HG03354 (cell line): ENCODE results near the gene ACSS3.
"Not testable (repeated sequence)": the region's sequence is repeated elsewhere in the genome, so short reads cannot be mapped to it uniquely, and the experiment has no call there.

Experiments
- ATAC-seq: cut with Tn5 transposase; IDR thresholded peaks from one replicate; pipeline ENCODE4 v1.9.1; 2021; ENCODE audit warnings: mild to moderate bottlenecking; ENCODE audit not compliant: unreplicated experiment, poor library complexity, severe bottlenecking

The ACSS3 gene

GRCh38 chr12:81162391-81163136 is 84.7 kb downstream of the ACSS3 start:
- ATAC-seq = no peak

GRCh38 chr12:81164827-81165226 is 86.9 kb downstream of the ACSS3 start:
- no peak for ATAC-seq

DNA sequence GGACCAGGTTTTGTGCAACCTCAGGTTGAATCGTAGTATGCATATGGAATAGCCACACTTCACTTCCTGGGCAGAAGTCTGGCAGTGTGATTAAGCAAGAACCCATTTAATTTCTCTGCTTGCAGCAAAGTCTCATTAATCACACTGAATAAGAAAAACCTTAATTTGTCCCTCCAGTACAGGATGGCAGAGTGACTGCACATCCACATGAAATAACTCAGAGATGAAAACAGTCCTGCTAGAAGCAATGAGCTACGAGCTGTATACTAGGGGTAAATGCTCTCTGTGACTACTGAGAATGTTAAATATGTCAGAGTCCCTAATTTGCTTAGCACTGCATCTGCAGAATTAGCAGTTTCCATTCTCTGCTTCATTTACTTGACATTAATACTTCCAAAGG is 88.9 kb downstream of the ACSS3 start:
- no peak for ATAC-seq

DNA sequence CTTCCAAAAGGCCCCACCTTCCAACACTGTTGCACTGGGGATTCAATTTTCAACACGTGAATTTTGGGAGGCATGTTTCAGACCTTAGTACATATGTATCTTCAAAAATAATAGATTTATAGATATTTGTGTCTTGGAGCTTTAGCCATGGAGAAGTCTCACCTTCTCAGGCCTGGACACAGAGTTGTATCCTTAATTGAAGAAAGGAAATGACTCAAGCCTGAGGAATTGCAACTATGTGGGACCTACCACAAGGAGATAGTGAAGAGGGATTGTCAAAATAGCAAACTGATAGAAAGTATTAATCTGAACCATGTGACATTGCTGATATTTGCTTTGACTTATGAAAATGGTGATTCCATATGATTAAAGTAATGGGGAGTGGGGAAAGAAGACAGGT is 89.8 kb downstream of the ACSS3 start:
- no peak for ATAC-seq

GRCh38 chr12:81168445-81168844 is 90.6 kb downstream of the ACSS3 start:
- ATAC-seq = no peak

- ATAC-seq = no peak
Observed at GRCh38 chr12:81170072-81170471, 92.2 kb downstream of the ACSS3 start.

GRCh38 chr12:81172851-81173250 is 95.0 kb downstream of the ACSS3 start:
- ATAC-seq = no peak

DNA sequence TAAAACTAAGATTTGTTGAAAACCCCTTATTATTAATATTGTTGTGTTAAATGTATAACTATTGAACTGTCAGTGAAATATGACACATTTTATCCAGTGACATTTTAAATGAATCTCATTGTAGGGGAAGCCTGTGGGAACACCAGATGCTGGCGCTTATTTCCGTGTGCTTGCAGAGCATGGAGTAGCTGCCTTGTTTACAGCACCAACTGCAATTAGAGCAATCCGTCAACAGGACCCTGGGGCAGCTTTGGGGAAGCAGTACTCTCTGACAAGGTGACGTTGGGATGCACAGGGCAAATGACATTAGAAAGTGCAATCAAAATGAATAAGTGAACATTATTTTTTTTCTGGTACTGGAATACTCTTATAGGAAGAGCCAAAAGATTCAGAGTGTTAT is 96.8 kb downstream of the ACSS3 start:
- ATAC-seq = no peak

- no peak for ATAC-seq
Observed at GRCh38 chr12:81176796-81177195, 98.9 kb downstream of the ACSS3 start.

- no peak for ATAC-seq
Observed at GRCh38 chr12:81181691-81182090, 103.8 kb downstream of the ACSS3 start.

DNA sequence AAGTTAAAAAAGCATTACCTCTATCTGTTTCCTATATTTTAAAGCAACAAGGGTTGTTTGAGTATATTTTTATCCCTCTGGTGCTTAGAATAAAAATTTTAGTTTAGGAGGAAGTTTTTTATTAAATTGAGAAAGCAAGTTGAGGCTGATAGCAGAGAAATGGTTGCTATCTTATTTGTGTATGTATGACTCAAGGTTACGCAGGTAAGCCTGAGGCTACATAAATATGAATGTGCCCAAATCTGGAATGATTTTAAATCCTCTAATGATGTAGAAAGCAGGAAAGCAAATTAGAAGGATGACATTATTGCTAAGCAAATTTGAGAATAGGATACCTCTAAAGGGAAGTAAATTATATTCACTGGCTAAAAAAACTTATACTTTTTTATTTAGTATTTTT is 109.8 kb downstream of the ACSS3 start:
- no peak for ATAC-seq

DNA sequence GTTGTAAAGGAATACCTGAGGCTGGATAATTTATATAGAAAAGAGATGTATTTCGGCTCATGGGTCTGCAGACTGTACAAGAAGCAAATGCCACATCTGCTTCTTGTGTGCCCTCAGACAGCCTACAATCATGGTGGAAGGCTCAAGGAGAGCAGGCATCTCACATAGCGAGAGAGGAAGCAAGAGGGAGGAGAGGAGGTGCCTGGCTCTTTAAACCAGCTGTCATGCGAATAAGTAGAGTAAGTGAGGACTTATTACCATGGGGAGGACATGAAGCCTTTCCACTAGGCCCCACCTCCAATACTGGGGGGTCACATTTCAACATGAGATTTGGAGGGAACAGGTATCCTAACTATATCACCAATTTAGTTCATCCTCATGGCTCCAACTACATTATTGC is 118.7 kb downstream of the ACSS3 start:
- no peak for ATAC-seq

- ATAC-seq = not testable (repeated sequence)
Observed at GRCh38 chr12:81200561-81200960, 122.7 kb downstream of the ACSS3 start.

DNA sequence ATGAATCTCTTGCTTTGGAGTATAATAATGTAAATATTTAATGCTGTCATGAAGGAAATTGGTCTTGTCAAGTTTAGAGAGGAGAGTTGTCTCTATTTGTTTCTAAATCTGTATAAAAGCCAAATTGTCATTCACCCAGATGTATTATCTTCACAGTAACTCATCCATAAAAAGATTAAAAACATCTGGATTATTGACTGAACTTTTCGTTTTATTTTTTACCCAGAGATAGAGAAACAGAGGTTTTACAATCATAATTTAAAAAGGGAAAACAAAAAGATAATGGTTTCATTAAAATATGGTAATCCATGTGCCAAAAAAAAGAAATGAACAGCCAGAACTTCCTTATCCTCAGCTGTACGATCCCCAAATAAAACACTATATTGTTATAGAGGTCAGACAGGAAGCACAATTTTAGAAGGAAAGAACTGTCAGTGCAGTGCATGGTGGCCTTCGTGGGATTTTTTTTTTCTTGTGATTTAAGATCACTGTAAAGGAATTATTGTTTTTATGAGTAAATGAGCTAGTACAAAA is 125.9 kb downstream of the ACSS3 start:
- no peak for ATAC-seq

DNA sequence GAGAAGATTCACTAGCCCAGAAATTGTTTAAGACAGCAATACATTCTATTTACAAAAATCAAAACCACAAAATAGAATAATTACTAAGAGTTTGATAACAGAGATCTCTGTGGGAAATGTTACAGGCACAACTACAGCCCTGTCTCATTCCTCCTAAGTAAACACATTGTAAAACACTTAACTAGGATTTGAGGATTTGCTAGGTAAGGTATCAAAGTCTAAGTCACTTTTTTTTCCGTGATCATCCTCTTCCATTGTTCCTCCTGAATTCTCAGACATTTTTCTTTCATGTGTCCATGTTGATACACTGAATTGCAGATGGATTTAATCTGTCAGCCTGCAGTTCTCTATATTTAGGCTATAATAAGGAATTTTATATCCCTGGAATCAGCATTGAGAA is 127.5 kb downstream of the ACSS3 start:
- ATAC-seq = no peak

DNA sequence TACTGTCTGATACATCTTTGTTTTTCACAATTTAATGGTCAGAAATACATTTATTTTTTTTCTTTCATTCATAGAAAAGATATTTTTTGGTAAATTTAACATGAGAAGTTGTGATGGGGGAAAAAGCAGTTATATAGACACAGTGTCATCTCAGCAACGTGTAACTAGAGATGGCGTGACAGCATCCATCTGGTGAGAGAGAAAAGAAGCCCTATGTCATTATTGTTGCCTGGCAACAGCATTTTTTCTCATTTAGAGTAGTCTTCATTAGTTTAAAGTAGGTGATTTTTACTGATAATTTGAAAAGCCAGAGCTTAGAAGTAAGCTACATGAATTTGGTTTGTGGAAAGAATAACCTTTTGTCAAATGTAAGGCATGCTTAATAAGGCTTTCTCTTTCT is 128.6 kb downstream of the ACSS3 start:
- ATAC-seq = no peak

- no peak for ATAC-seq
Observed at GRCh38 chr12:81207173-81207572, 129.3 kb downstream of the ACSS3 start.

DNA sequence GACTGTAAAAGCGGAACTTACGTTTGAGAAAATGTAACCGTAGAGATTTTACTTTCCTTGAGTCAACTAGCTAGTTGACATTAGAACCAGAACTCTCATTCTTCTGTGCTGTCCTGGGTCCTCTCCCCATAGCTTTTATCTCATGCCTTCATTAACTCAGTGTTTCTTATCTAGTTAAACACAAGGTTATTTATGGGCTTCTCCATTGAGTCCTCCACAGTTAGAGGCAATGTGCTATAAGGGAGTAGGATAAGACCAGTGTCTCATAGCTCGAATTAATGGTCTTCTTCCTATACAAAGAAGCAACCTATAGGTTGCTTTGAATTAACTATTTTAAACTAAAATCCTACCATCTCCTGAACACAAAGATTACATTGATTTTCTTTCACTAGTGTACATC is 129.8 kb downstream of the ACSS3 start:
- ATAC-seq = no peak

DNA sequence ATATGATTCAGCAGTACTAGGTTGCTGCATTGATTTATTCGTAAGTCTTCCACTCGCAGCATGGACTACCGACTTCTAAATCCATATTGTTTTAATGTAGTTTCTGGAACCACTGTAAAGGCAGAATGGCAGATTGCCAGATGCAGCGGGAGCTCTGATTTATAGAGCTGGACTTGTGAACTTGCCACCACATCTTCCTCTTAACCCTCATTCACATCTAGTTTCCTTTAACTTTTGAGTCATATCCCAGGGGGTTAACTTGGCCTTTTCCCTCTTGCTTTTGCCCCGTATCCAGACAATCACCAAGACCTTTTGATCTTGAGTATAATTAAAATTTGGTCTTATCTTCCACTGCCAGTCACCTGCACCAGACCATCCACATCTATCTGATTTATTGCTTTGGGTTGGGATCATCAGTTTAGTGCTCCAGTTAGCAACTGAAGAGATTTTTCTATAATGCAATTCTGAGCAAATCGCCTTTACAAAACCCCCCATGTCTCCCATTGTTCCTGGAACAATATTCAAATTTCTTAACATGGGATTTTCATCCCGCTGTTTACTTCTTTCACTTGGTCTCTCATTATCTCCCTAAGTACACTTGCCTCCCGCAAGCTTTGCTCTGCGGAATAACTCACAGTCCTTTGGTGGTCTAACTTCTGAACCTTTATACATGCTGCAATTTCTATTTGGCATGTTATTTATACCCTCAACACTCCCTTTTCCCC is 130.5 kb downstream of the ACSS3 start:
- no peak for ATAC-seq

- no peak for ATAC-seq
Observed at GRCh38 chr12:81209012-81209411, 131.1 kb downstream of the ACSS3 start.

DNA sequence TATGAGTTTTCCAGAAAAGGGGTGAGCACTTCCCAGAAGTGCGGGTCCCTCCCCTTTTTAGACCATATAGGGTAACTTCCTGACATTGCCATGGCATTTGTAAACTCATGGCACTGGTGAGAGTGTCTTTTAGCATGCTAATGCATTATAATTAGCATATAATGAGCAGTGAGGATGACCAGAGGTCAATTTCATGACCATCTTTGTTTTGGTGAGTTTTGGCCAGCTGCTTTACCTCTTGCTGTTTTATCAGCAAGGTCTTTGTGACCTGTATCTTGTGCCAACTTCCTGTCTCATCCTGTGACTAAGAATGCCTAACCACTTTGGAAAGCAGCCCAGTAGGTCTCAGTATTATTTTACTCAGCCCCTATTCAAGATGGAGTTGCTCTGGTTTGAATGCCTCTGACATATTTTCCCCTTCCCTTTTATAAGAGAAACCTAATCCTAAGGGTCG is 131.9 kb downstream of the ACSS3 start:
- ATAC-seq = not testable (repeated sequence)
